ENCODE measurements around the gene ABCC3. TPM values are rescaled to one million over a fixed set of nuclear protein-coding genes. Genes with fewer than 3 reads are reported as not detected.

Gene ABCC3
- total RNA-seq, 1 donor from 2014 or later, result 0.20 TPM

GRCh38 chr17:50625032-50625871, 9.4 kb upstream of the ABCC3 start:
- ChIA-PET POLR2A (no interaction called here), CTCF (interaction anchor here (0.6 to 1.4 kb wide), 6 partner anchors 11 to 143 kb away, joined by 3 to 7 read pairs (median 4); partner anchors contain the start of gene SPATA20)
- intact Hi-C loops (cut with micrococcal nuclease), result loop anchor here (5.0 kb wide), 1 partner anchor 63 kb away; the partner anchor contains the start of gene CACNA1G
- ATAC-seq (ENCODE audit: low read depth) (no peak), DNase-seq (no peak)
- Mint-ChIP-seq H3K36me3 (ENCODE audit: low read depth) (no peaks in the 10 kb centered on the region), H3K27ac (no peak overlapping the region), H3K4me1 (no peaks in the 10 kb centered on the region), H3K9me3 (no peaks in the 10 kb centered on the region), H3K27me3 (peaks cover 31% of the 10 kb centered on the region), H3K4me3 (no peak overlapping the region)
- TF ChIP-seq, protein P1, sequence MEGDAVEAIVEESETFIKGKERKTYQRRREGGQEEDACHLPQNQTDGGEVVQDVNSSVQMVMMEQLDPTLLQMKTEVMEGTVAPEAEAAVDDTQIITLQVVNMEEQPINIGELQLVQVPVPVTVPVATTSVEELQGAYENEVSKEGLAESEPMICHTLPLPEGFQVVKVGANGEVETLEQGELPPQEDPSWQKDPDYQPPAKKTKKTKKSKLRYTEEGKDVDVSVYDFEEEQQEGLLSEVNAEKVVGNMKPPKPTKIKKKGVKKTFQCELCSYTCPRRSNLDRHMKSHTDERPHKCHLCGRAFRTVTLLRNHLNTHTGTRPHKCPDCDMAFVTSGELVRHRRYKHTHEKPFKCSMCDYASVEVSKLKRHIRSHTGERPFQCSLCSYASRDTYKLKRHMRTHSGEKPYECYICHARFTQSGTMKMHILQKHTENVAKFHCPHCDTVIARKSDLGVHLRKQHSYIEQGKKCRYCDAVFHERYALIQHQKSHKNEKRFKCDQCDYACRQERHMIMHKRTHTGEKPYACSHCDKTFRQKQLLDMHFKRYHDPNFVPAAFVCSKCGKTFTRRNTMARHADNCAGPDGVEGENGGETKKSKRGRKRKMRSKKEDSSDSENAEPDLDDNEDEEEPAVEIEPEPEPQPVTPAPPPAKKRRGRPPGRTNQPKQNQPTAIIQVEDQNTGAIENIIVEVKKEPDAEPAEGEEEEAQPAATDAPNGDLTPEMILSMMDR (IDR thresholded peaks at IDR 0.05), result no peak

GRCh38 chr17:50626037-50626574, 8.6 kb upstream of the ABCC3 start:
- TF ChIP-seq, protein P1 (IDR thresholded peaks at IDR 0.05), result no peak
- intact Hi-C loops (cut with micrococcal nuclease), result loop anchor here (1.0 to 5.0 kb wide), 3 partner anchors 64 to 148 kb away; partner anchors contain the start of genes CACNA1G, RSAD1 and SPATA20
- ChIA-PET CTCF (interaction anchor here (0.6 to 1.5 kb wide), 7 partner anchors 10 to 144 kb away, joined by 3 to 7 read pairs (median 5); partner anchors contain the start of gene SPATA20), POLR2A (no interaction called here)
- Mint-ChIP-seq H3K4me1 (no peaks in the 10 kb centered on the region), H3K9me3 (no peaks in the 10 kb centered on the region), H3K36me3 (ENCODE audit: low read depth) (no peaks in the 10 kb centered on the region), H3K27me3 (peaks cover 39% of the 10 kb centered on the region), H3K4me3 (no peak overlapping the region), H3K27ac (no peak overlapping the region)
- peak; percentile 47 for DNase-seq
- ATAC-seq (ENCODE audit: low read depth), result peak; percentile 76

- H3K4me1 Mint-ChIP-seq, result no peaks in the 10 kb centered on the region
Measured at GRCh38 chr17:50627036-50627781, 7.5 kb upstream of the ABCC3 start.

GRCh38 chr17:50627782-50628601, 6.7 kb upstream of the ABCC3 start:
- ATAC-seq (ENCODE audit: low read depth) (no peak), DNase-seq (no peak)
- peaks cover 46% of the 10 kb centered on the region for H3K27me3 Mint-ChIP-seq
- TF ChIP-seq, protein P1 (IDR thresholded peaks at IDR 0.05), result no peak
- no peaks in the 10 kb centered on the region for H3K36me3 Mint-ChIP-seq (ENCODE audit: low read depth)
- H3K4me1 Mint-ChIP-seq, result peaks cover 4% of the 10 kb centered on the region
- intact Hi-C loops (cut with micrococcal nuclease), result loop anchor here (5.0 kb wide), 1 partner anchor 66 kb away; the partner anchor contains the start of gene CACNA1G
- H3K9me3 Mint-ChIP-seq, result no peaks in the 10 kb centered on the region
- ChIA-PET POLR2A (interaction anchor here (0.6 kb wide), 1 partner anchor 254 kb away, joined by 3 read pairs; no protein-coding TSS in a partner anchor), CTCF (no interaction called here)
- H3K27ac Mint-ChIP-seq, result no peak overlapping the region
- no peak overlapping the region for H3K4me3 Mint-ChIP-seq

More at GRCh38 chr17:50627036-50627781, 7.5 kb upstream of the ABCC3 start:
- no peak overlapping the region for H3K27ac Mint-ChIP-seq
- ATAC-seq (ENCODE audit: low read depth), result no peak
- H3K36me3 Mint-ChIP-seq (ENCODE audit: low read depth), result no peaks in the 10 kb centered on the region
- H3K27me3 Mint-ChIP-seq, result peaks cover 41% of the 10 kb centered on the region
- TF ChIP-seq, protein P1 (IDR thresholded peaks at IDR 0.05), result no peak
- intact Hi-C loops (cut with micrococcal nuclease), result loop anchor here (5.0 kb wide), 1 partner anchor 65 kb away; the partner anchor contains the start of gene CACNA1G
- DNase-seq, result no peak
- no peaks in the 10 kb centered on the region for H3K9me3 Mint-ChIP-seq
- ChIA-PET POLR2A (no interaction called here), CTCF (interaction anchor here (1.5 kb wide), 1 partner anchor 143 kb away, joined by 5 read pairs; no protein-coding TSS in a partner anchor)
- no peak overlapping the region for H3K4me3 Mint-ChIP-seq

All from activated B cell treated with CpG ODN at 0.5 μM for 24 hours (primary cell).